HepG2 (cell line): ENCODE results near the gene SYNJ2. TPM values are rescaled to one million over a fixed set of nuclear protein-coding genes. Genes with fewer than 3 reads are reported as not detected.

Experiments
- CBFB ChIP-seq: sonication (generic); formaldehyde crosslinking; IDR thresholded peaks from 2 replicates; pipeline ENCODE4 v1.4.0; 2020; ENCODE audit warnings: missing genetic modification reagents
- CEBPB ChIP-seq: IDR thresholded peaks from 2 replicates; pipeline ENCODE4 v1.6.1; 2011; ENCODE audit warnings: low read depth, low read length, improper control_type of control experiment, borderline replicate concordance
- DNMT1 ChIP-seq: sonication (generic); formaldehyde crosslinking; IDR thresholded peaks from 2 replicates; pipeline ENCODE4 v1.5.1; 2020; ENCODE audit warnings: mild to moderate bottlenecking, missing genetic modification reagents
- ETV6 ChIP-seq: sonication (generic); formaldehyde crosslinking; conservative IDR thresholded peaks from 2 replicates; pipeline ENCODE4 v1.4.0; 2020; ENCODE audit warnings: missing genetic modification reagents
- HDAC1 ChIP-seq: sonication (generic); formaldehyde crosslinking; IDR thresholded peaks from 2 replicates; pipeline ENCODE4 v1.5.1; 2020; ENCODE audit warnings: mild to moderate bottlenecking, missing genetic modification reagents
- HMG20B ChIP-seq: conservative IDR thresholded peaks from 2 replicates; pipeline ENCODE4 v1.6.1; 2016; ENCODE audit warnings: missing genetic modification reagents, missing compliant biosample characterization
- HMGA1 ChIP-seq: sonication (generic); formaldehyde crosslinking; conservative IDR thresholded peaks from 2 replicates; pipeline ENCODE4 v1.4.0; 2020; ENCODE audit warnings: missing genetic modification reagents
- HNRNPH1 ChIP-seq: fragments of 200-400 bp; formaldehyde crosslinking; optimal IDR thresholded peaks from 2 replicates; pipeline ENCODE3; 2017; ENCODE audit warnings: mild to moderate bottlenecking, low read depth, low read length
- HNRNPL ChIP-seq: fragments of 200-400 bp; formaldehyde crosslinking; IDR thresholded peaks from 2 replicates; pipeline ENCODE4 v1.6.1; 2017; ENCODE audit warnings: mild to moderate bottlenecking, low read depth, low read length
- KDM4B ChIP-seq: sonication (generic); formaldehyde crosslinking; IDR thresholded peaks from 2 replicates; pipeline ENCODE4 v1.4.0; 2020; ENCODE audit warnings: missing genetic modification reagents
- MXI1 ChIP-seq: IDR thresholded peaks from 3 replicates; pipeline ENCODE4 v1.6.1; 2012; ENCODE audit warnings: low read depth, low read length, inconsistent platforms, borderline replicate concordance
- NR2C2 ChIP-seq: sonication (generic); formaldehyde crosslinking; IDR thresholded peaks from 2 replicates; pipeline ENCODE4 v1.4.0; 2020; ENCODE audit warnings: missing genetic modification reagents, mild to moderate bottlenecking, moderate library complexity, borderline replicate concordance
- PLRG1 ChIP-seq: fragments of 450-650 bp; conservative IDR thresholded peaks from 2 replicates; pipeline ENCODE4 v1.6.1; 2016
- SMAD1 ChIP-seq: sonication (generic); formaldehyde crosslinking; IDR thresholded peaks from 2 replicates; pipeline ENCODE4 v1.4.0; 2020; ENCODE audit warnings: missing genetic modification reagents, low read depth, mild to moderate bottlenecking, borderline replicate concordance
- SMAD3 ChIP-seq: sonication (generic); formaldehyde crosslinking; IDR thresholded peaks from 2 replicates; pipeline ENCODE4 v1.4.0; 2020; ENCODE audit warnings: missing genetic modification reagents
- SMC3 ChIP-seq: IDR thresholded peaks from 2 replicates; pipeline ENCODE4 v1.6.1; 2011; ENCODE audit warnings: low read length, improper control_type of control experiment
- SOX6 ChIP-seq, 2 experiments: fragments of 450-650 bp in 1 of 2; sonication (generic) in 1 of 2; formaldehyde crosslinking in 1 of 2; IDR thresholded peaks; 2 replicates each; pipeline versions ENCODE4 v1.4.0 to v1.6.1; 2017 to 2020; ENCODE audit warnings: antibody characterized with exemption in 1 of 2, mild to moderate bottlenecking in 1 of 2, missing genetic modification reagents in 1 of 2
- SP1 ChIP-seq, 2 experiments: fragments of 450-650 bp in 1 of 2; sonication (generic) in 1 of 2; formaldehyde crosslinking in 1 of 2; IDR thresholded peaks; 2 replicates each; pipeline versions ENCODE4 v1.4.0 to v1.6.1; 2016 to 2020; ENCODE audit warnings: missing genetic modification reagents in 1 of 2
- SRSF9 ChIP-seq: fragments of 200-400 bp; formaldehyde crosslinking; IDR thresholded peaks from 2 replicates; pipeline ENCODE4 v1.6.1; 2018; ENCODE audit warnings: borderline replicate concordance, mild to moderate bottlenecking, low read depth, low read length; ENCODE audit not compliant: insufficient read depth, poor library complexity, severe bottlenecking
- TBX3 ChIP-seq: fragments of 450-650 bp; IDR thresholded peaks from 2 replicates; pipeline ENCODE4 v1.6.1; 2017; ENCODE audit warnings: antibody characterized with exemption, mild to moderate bottlenecking, inconsistent platforms, borderline replicate concordance
- ZC3H4 ChIP-seq: sonication (generic); formaldehyde crosslinking; IDR thresholded peaks from 2 replicates; pipeline ENCODE4 v1.4.0; 2020; ENCODE audit warnings: missing genetic modification reagents, borderline replicate concordance
- ZIK1 ChIP-seq: sonication (generic); formaldehyde crosslinking; IDR thresholded peaks from 2 replicates; pipeline ENCODE4 v1.5.0; 2020; ENCODE audit warnings: mild to moderate bottlenecking, low read depth, missing genetic modification reagents, borderline replicate concordance
- ZNF615 ChIP-seq: sonication (generic); formaldehyde crosslinking; IDR thresholded peaks from 2 replicates; pipeline ENCODE4 v1.5.0; 2020; ENCODE audit warnings: mild to moderate bottlenecking, missing genetic modification reagents, borderline replicate concordance
- ZNF674 ChIP-seq: sonication (generic); formaldehyde crosslinking; IDR thresholded peaks from 2 replicates; pipeline ENCODE4 v1.5.0; 2020; ENCODE audit warnings: low read depth, mild to moderate bottlenecking, missing genetic modification reagents
- polyA plus RNA-seq, 8 experiments: library from polyadenylated mRNA; depleted of rRNA in 3 of 8; stranded (reverse) in 7 of 8; unstranded in 1 of 8; fragments of >200 nt; fragmentation: Illumina TruSeq in 4 of 8; extraction: Trizol in 4 of 8; gene quantifications; 2 replicates each; pipeline versions ENCODE4 v1.2.1 to v1.2.3, GENCODE V29; 2011 to 2016; ENCODE audit warnings: low read depth in 4 of 8, missing spikeins in 1 of 8, mixed read lengths in 1 of 8; ENCODE audit not compliant: insufficient read depth in 1 of 8
- total RNA-seq, 5 experiments: library from RNA; depleted of rRNA; stranded (reverse); fragments of >200 nt; fragmentation: Illumina TruSeq; extraction: Trizol; gene quantifications; 2 replicates each; pipeline ENCODE4 v1.2.3, GENCODE V29; 2016; ENCODE audit warnings: low read depth in 1 of 5
- TF ChIP-seq, protein P1 (sequence below): sonication (generic); formaldehyde crosslinking; IDR thresholded peaks from 2 replicates; pipeline ENCODE4 v1.5.1; 2020; ENCODE audit warnings: mild to moderate bottlenecking, moderate library complexity, missing genetic modification reagents
- TF ChIP-seq, protein P2 (sequence below): sonication (generic); formaldehyde crosslinking; IDR thresholded peaks from 2 replicates; pipeline ENCODE4 v1.4.0; 2020; ENCODE audit warnings: missing genetic modification reagents, borderline replicate concordance
- TF ChIP-seq, protein P3 (sequence below): IDR thresholded peaks from 2 replicates; pipeline ENCODE4 v1.6.1; 2016; ENCODE audit warnings: low read depth, borderline replicate concordance
- TF ChIP-seq, protein P4 (sequence below): sonication (generic); formaldehyde crosslinking; IDR thresholded peaks from 2 replicates; pipeline ENCODE4 v1.8.0; 2022; ENCODE audit warnings: mild to moderate bottlenecking, missing genetic modification reagents, borderline replicate concordance

Gene SYNJ2
- total and polyA plus RNA-seq, 2 of the 13 experiments (the other 11 are each of a cell fraction or from before 2014, with no cell fraction given) = 39.1 to 57.6 TPM

DNA sequence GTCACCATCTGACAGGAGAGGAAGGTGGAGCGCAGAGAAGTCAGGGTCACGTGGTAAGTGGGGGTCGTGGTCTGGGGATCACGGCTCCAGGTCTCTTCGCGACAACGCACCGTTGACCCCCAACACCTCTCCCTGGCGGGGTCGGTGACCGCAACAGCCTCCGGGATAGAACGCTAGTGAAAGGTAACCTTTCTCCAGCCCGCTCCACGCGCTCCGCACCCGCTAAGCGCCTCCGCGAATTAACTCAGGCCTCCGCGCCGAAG lies 600 bp upstream of the SYNJ2 start (continued):
- TF ChIP-seq CEBPB (no peak), SMC3 (no peak), ZIK1 (CRISPR knock-in tag) (no peak), NR2C2 (CRISPR knock-in tag) (no peak), ZNF615 (CRISPR knock-in tag) (no peak), TBX3 (peak; percentile 35; the same call in 1 of the 2 replicates), SMAD1 (CRISPR knock-in tag) (no peak), HDAC1 (CRISPR knock-in tag) (no peak), CBFB (CRISPR knock-in tag) (no peak), HNRNPL (0 out of 2 replicates have a peak, but pooled peaks have one; percentile 20), ETV6 (CRISPR knock-in tag) (no peak), HMGA1 (CRISPR knock-in tag) (no peak), DNMT1 (peak; percentile 59; the same call in 1 of the 2 replicates), ZNF674 (CRISPR knock-in tag) (no peak), HMG20B (CRISPR knock-in tag) (no peak), PLRG1 (no peak), ZC3H4 (CRISPR knock-in tag) (no peak), SMAD3 (CRISPR knock-in tag) (no peak), SRSF9 (no peak), SOX6 (IDR thresholded peaks at IDR 0.05) (no peak), SOX6 (CRISPR knock-in tag; IDR thresholded peaks at IDR 0.05) (no peak), KDM4B (0 out of 2 replicates have a peak, but pooled peaks have one; percentile 20), SP1 (IDR thresholded peaks at IDR 0.05) (no peak), SP1 (CRISPR knock-in tag; IDR thresholded peaks at IDR 0.05) (no peak), HNRNPH1 (no peak), MXI1 (no peak)
- TF ChIP-seq, protein P1, sequence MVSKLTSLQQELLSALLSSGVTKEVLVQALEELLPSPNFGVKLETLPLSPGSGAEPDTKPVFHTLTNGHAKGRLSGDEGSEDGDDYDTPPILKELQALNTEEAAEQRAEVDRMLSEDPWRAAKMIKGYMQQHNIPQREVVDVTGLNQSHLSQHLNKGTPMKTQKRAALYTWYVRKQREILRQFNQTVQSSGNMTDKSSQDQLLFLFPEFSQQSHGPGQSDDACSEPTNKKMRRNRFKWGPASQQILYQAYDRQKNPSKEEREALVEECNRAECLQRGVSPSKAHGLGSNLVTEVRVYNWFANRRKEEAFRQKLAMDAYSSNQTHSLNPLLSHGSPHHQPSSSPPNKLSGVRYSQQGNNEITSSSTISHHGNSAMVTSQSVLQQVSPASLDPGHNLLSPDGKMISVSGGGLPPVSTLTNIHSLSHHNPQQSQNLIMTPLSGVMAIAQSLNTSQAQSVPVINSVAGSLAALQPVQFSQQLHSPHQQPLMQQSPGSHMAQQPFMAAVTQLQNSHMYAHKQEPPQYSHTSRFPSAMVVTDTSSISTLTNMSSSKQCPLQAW (CRISPR knock-in tag) = 0 out of 2 replicates have a peak, but pooled peaks have one; percentile 80
- TF ChIP-seq, protein P2, sequence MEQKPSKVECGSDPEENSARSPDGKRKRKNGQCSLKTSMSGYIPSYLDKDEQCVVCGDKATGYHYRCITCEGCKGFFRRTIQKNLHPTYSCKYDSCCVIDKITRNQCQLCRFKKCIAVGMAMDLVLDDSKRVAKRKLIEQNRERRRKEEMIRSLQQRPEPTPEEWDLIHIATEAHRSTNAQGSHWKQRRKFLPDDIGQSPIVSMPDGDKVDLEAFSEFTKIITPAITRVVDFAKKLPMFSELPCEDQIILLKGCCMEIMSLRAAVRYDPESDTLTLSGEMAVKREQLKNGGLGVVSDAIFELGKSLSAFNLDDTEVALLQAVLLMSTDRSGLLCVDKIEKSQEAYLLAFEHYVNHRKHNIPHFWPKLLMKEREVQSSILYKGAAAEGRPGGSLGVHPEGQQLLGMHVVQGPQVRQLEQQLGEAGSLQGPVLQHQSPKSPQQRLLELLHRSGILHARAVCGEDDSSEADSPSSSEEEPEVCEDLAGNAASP (CRISPR knock-in tag) = no peak
- TF ChIP-seq, protein P3, sequence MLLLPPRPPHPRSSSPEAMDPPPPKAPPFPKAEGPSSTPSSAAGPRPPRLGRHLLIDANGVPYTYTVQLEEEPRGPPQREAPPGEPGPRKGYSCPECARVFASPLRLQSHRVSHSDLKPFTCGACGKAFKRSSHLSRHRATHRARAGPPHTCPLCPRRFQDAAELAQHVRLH (CRISPR knock-in tag) = no peak
- TF ChIP-seq, protein P4, sequence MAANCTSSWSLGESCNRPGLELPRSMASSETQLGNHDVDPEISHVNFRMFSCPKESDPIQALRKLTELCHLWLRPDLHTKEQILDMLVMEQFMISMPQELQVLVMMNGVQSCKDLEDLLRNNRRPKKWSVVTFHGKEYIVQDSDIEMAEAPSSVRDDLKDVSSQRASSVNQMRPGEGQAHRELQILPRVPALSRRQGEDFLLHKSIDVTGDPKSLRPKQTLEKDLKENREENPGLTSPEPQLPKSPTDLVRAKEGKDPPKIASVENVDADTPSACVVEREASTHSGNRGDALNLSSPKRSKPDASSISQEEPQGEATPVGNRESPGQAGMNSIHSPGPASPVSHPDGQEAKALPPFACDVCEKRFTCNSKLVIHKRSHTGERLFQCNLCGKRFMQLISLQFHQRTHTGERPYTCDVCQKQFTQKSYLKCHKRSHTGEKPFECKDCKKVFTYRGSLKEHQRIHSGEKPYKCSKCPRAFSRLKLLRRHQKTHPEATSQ (CRISPR knock-in tag) = 0 out of 2 replicates have a peak, but pooled peaks have one; percentile 66
